Testis (tissue), 2 donors: ENCODE results near the gene CDK18.

Source experiments
- CTCF ChIP-seq, 3 experiments: fragments of 450-650 bp in 2 of 3; fragments of 200-600 bp in 1 of 3; sonication (generic) in 1 of 3; IDR thresholded peaks; one replicate each; pipeline ENCODE4 v1.5.1; 2016 to 2019; ENCODE audit warnings: antibody characterized with exemption in 3 of 3, mild to moderate bottlenecking in 2 of 3, moderate library complexity in 1 of 3
- POLR2A ChIP-seq: fragments of 450-650 bp; IDR thresholded peaks from one replicate; pipeline ENCODE4 v1.6.1; 2017; ENCODE audit warnings: antibody characterized with exemption, mild to moderate bottlenecking, moderate library complexity

GRCh38 chr1:205532026-205532898 is 27.8 kb downstream of the CDK18 start:
- no peak for TF ChIP-seq CTCF (IDR thresholded peaks at IDR 0.05)
- no peak for TF ChIP-seq POLR2A
